Right cardiac atrium (tissue), 5 donors: ENCODE measurements around the gene CD226. TPM values are rescaled to one million over a fixed set of nuclear protein-coding genes. Genes with fewer than 3 reads are reported as not detected.

Experiments used
- ATAC-seq, 2 donors: fragments of 200-7000 bp; cut with Tn5 transposase; one replicate each; pipeline versions ENCODE4 v1.8.0 to v1.9.1; 2020; ENCODE audit warnings: moderate library complexity in 2 of 2, mild to moderate bottlenecking in 1 of 2
- DNase-seq, 3 donors: peaks; one replicate each; pipeline ENCODE4 v3.0.0-alpha.2; 2020
- H3K27ac ChIP-seq: one replicate; pipeline ENCODE4 v1.5.1; 2013; ENCODE audit warnings: mild to moderate bottlenecking, low read length, control low read depth, moderate library complexity
- H3K27me3 ChIP-seq: one replicate; pipeline ENCODE4 v1.6.1; 2013; ENCODE audit not compliant: control insufficient read depth, insufficient read depth
- H3K4me1 ChIP-seq: one replicate; pipeline ENCODE4 v1.6.1; 2013; ENCODE audit warnings: low read length; ENCODE audit not compliant: control insufficient read depth, insufficient read depth
- H3K4me3 ChIP-seq: one replicate; pipeline ENCODE4 v1.5.1; 2013; ENCODE audit warnings: low read length, control low read depth
- H3K9me3 ChIP-seq: one replicate; pipeline ENCODE4 v1.6.1; 2013; ENCODE audit warnings: low read length; ENCODE audit not compliant: control insufficient read depth
- WGBS: extraction: QIAGEN DNeasy Blood & Tissue Kit; methylation state at CpG from one replicate; pipeline ENCODE4 v1.1.7; 2013; 5-methylcytosine and 5-hydroxymethylcytosine counted together
- intact Hi-C, 4 donors: fragments of 100-400 bp; cut with DNase I; formaldehyde crosslinking; loops; one replicate each; pipeline versions ENCODE4 v1.11.0 to v1.14.0; 2022 to 2023
- polyA plus RNA-seq: library from polyadenylated mRNA; stranded (reverse); fragments of 200-250 nt; gene quantifications from one replicate; pipeline ENCODE4 v1.2.3, GENCODE V29; 2013
- total RNA-seq, 4 donors: library from RNA; stranded (reverse); fragmentation: NEBNext Ultra II Directional; extraction: Animal tissue kit (Norgen Biotek cat#: 25700); gene quantifications; one replicate each; pipeline ENCODE4 v1.2.1, GENCODE V29; 2021
- donor health status: healthy with polysubstance abuse.
- donor health status: DM: no; HTN: yes; CAD: no.
- donor health status: DM: no; HTN: no; CAD: no.
- donor health status: DM: no; HTN: yes; CAD: no; lungs with severe emphysema.
- donor health status: DM: yes; HTN: yes; CAD: no.

The CD226 gene
- total and polyA plus RNA-seq, 5 donors: 0.11 to 1.8 (median 1.3) TPM

DNA sequence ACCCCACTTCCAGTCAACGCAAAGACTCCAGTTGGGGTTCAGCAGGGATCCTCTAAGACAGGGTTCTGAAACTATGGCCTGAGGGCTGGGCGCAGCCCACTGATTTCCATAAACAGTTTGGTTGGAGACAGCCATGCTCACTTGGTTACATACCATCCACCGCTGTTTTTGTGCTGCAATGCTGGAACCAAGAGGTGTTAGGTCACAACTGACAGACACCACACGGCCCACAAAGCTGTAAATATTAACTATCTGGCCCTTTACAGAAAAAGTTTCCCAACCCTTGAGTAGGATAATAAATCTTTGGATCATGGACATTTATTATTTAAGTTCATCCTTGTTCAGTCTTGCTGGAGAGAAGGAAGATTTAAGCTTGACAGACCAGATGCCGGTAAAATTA is 8.4 kb upstream of the CD226 start:
- Histone ChIP-seq H3K9me3 (no peaks in the 10 kb centered on the region), H3K4me3 (no peak overlapping the region), H3K4me1 (no peaks in the 10 kb centered on the region), H3K27ac (no peak overlapping the region), H3K27me3 (no peaks in the 10 kb centered on the region)
- ATAC-seq (no peak), DNase-seq (no peak)
- WGBS: 88% methylated on average over 5 of the region's 5 CpGs
- intact Hi-C loops: no loop called here

DNA sequence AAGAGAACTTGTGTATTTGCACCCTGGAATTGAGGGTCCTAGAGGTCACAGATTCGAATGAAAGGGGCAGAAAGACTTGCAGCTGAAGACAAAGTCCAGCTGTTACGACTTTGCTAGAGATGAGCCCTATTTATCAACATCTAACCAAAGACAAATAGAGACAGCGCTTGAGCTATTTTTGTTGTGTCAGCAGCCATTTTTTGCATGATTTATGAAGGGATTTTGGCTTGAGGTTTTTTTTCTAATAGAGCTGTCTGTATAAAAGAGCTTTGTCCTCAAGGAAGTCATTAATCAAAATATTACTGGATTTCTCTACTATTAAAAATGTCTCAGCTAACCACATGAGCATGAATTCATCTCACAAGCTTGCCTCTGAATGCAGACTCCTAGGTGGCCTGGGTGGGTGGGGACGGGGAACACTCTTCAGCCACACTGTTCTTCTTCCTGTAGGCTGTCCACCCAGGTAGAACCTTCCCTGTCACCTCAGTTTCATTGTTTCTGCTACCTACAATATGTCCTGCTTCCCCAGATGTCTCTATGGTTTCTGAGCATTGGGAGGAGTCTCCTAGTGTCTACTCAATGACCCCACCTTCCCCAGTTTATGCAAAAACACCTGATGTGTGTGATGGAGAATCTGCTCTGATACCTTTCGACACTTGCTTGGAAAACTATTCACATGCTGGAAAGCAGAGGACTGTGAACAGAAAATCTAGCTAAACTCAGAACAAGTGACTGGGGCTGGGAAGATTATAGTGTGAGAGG is 7.2 kb upstream of the CD226 start:
- no peak overlapping the region for H3K4me3 ChIP-seq
- no peaks in the 10 kb centered on the region for H3K9me3 ChIP-seq
- no peak overlapping the region for H3K27ac ChIP-seq
- no peak for ATAC-seq
- WGBS: 67% methylated on average over 5 of the region's 5 CpGs
- no peaks in the 10 kb centered on the region for H3K27me3 ChIP-seq
- DNase-seq: no peak
- intact Hi-C loops: no loop called here
- no peaks in the 10 kb centered on the region for H3K4me1 ChIP-seq

DNA sequence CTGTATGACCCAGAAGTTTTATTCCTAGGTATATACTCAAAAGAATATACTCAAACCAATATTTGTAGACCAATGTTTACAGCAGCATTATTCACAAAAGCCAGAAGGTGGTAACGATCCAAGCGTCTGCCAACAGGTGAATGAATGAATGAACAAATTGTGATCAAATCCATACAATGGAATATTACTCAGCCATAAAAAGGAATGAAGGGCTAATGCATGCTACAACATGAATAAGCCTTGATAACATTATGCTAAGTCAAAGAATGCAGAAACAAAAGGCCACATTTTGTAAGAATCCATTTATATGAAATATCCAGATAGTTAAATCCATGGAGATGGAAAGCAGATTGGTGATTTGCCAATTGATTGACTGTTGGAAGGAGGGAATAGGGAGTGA is 5.5 kb upstream of the CD226 start:
- Histone ChIP-seq H3K4me3 (no peak overlapping the region), H3K4me1 (no peaks in the 10 kb centered on the region), H3K27ac (no peak overlapping the region), H3K9me3 (no peaks in the 10 kb centered on the region), H3K27me3 (no peaks in the 10 kb centered on the region)
- no peak for ATAC-seq
- no peak for DNase-seq
- intact Hi-C loops: no loop called here
- 98% methylated on average over 2 of the region's 2 CpGs for WGBS

DNA sequence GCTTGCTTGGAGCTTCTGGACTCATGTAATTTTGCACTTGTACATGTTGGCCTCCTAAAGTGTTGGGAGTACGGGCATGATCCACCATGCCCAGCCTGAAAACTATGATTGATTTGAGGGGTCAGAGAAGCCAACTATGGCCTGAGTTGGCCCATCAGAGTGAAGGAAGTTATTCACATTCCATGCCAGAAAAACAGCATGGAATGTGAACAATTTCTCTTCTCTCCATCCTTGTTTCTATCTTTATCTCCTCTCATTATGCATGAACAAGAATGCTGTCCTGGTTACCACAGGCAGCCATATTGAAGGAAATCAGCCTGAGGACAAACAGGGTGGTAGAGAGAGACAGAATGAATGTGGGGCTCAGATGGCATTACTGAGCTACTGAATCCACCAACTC is 3.5 kb upstream of the CD226 start:
- no peaks in the 10 kb centered on the region for H3K27me3 ChIP-seq
- DNase-seq: no peak
- no peak overlapping the region for H3K4me3 ChIP-seq
- 74% methylated on average over 1 of the region's 1 CpG for WGBS
- no peak for ATAC-seq
- H3K9me3 ChIP-seq: no peaks in the 10 kb centered on the region
- no peak overlapping the region for H3K27ac ChIP-seq
- intact Hi-C loops: no loop called here
- no peaks in the 10 kb centered on the region for H3K4me1 ChIP-seq

DNA sequence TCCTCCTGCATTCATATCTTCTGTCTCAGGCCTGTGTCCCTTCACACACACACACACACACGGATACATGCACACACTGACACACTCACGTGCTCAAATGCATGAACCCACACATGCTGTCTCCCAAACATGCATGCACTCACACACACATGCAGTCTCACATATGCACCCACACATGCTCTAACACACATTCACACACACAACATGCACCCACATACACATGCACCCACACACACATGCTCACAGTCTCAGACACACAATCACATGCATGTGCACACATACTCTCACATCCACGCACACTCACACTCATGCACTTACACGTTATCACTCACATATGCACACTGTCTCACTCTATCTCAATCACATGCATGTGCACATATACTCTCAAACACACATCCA is 1.9 kb upstream of the CD226 start:
- Histone ChIP-seq H3K4me1 (no peaks in the 10 kb centered on the region), H3K27ac (no peak overlapping the region), H3K27me3 (no peaks in the 10 kb centered on the region), H3K4me3 (no peak overlapping the region), H3K9me3 (no peaks in the 10 kb centered on the region)
- intact Hi-C loops: no loop called here
- DNase-seq (no peak), ATAC-seq (no peak)
- 88% methylated on average over 4 of the region's 4 CpGs for WGBS

DNA sequence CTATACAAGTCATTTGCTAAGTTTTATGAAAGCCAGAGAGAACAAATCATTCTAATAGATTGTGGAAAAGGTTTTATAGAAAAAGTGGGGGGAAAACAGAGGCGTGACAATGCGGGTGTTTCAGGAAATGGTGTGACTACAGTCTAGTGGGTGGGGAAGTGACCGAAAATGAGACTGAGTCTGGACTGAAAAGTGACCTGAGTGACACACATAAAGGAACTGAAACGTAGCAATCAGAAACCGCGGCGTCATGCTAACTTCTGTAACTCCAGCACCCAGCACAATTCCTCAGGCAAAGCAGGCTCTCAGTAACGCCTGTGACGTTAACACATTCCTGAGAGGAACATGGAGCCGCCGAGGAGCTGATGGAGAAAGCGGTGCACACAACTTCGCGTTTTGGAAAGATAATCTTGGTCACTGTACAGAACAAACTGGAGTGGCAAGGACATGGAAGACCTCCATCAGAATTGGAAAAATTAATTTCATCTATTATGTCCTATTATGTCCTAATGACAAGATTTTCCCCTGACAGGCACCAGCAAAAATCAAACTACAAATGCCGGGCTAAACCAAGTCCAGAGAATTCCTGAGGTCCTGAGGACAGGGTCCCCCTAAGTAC is 1.4 kb upstream of the CD226 start:
- Histone ChIP-seq H3K4me3 (peak overlapping the region; percentile 24), H3K9me3 (no peaks in the 10 kb centered on the region), H3K27me3 (no peaks in the 10 kb centered on the region), H3K4me1 (no peaks in the 10 kb centered on the region), H3K27ac (no peak overlapping the region)
- peak; percentile 86 to 88 for ATAC-seq
- peak; percentile 48 to 80 (median 64) for DNase-seq
- intact Hi-C loops: no loop called here
- 32% methylated on average over 15 of the region's 15 CpGs for WGBS

DNA sequence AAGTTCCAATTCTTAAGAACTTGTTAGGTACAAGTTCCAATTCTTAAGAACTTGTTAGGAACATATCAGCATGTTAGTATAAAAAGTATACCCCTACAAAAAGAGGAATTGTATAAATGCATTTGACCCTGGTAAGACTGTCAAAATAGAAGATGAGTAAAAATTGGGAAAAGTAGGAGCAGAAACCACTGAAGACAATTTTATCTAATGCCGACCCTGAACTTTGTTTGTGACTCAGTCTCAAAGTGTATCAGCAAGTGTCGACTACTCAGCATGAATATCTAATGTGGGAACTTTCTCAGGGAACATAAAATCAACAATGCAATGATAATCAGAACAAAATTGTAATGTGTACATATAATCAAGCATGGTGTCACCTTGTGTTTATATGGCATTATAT is 583 bp upstream of the CD226 start:
- intact Hi-C loops: no loop called here

DNA sequence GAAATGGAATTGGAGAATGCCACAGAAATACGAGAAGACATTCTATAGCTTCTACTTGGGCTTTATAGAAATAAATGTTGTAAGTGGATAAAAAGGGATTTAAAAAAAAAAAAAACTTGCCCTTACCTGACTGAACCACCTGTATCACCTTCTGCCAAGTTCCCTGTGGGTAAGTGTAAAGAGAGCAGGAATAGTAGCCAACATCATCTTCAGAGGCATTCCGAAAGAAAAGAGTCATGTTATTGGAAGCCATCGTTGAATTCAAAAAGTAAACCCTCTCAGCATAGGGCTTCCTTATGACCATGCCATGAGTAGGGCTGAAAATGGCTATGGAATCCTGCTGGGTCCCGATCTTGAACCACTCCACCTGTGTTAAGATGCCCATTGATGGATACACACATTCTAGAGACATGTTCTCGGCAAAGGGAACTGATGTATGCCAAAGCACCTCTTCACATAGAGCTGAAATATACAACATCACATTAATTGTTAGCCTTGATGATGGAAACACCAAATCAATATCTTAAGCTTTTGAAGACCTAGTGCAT is 991 bp downstream of the CD226 start:
- ATAC-seq: no peak
- intact Hi-C loops: no loop called here

More for the DNA sequence above, 583 bp upstream of the CD226 start:
- ATAC-seq (no peak), DNase-seq (no peak)
- Histone ChIP-seq H3K4me1 (no peaks in the 10 kb centered on the region), H3K4me3 (no peak overlapping the region), H3K27ac (no peak overlapping the region), H3K27me3 (no peaks in the 10 kb centered on the region), H3K9me3 (no peaks in the 10 kb centered on the region)
- 66% methylated on average over 2 of the region's 2 CpGs for WGBS

DNA sequence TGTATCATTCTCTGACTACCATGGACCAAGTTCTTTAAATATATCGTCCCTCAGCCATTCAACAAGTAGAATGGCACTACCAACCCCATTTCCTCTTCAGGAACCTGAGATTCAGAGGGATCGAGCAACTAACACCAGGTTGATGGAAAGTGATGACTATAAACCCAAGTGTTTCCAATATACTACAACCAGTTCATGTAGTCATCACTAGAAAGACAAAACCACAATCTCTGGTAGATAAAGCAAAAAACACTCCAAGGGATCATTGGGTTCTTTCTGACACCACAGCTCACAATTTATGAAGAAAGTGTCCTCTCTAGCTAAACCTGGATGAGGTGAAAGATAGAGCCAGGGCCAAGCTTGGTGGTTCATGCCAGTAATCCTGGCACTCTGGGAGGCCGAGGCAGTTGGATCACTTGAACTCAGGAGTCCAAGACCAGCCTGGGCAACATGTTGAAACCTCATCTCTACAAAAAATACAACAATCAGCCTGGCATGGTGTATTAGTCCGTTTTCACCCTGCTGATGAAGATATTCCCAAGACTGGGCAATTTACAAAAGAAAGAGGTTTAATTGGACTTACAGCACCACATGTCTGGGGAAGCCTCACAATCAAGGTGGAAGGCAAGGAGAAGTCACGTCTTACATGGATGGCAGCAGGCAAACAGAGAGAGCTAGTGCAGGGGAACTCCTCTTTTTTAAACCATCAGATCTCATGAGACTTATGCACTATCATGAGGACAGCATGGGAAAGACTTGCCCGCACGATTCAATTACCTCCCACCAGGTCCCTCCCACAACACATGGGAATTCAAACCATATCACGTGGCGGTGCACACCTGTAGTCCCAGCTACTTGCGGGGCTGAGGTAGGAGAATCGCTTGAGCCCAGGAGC is 2.2 kb downstream of the CD226 start:
- no peak overlapping the region for H3K4me3 ChIP-seq
- intact Hi-C loops: no loop called here
- whole genome bisulfite sequencing: 95% methylated on average over 11 of the region's 11 CpGs
- no peaks in the 10 kb centered on the region for H3K9me3 ChIP-seq
- no peak overlapping the region for H3K27ac ChIP-seq
- H3K27me3 ChIP-seq: no peaks in the 10 kb centered on the region
- DNase-seq: no peak
- no peak for ATAC-seq
- H3K4me1 ChIP-seq: no peaks in the 10 kb centered on the region

More for the DNA sequence above, 991 bp downstream of the CD226 start:
- no peak for DNase-seq
- no peaks in the 10 kb centered on the region for H3K27me3 ChIP-seq
- no peak overlapping the region for H3K27ac ChIP-seq
- WGBS: 95% methylated on average over 5 of the region's 5 CpGs
- no peaks in the 10 kb centered on the region for H3K9me3 ChIP-seq
- no peak overlapping the region for H3K4me3 ChIP-seq
- H3K4me1 ChIP-seq: no peaks in the 10 kb centered on the region

DNA sequence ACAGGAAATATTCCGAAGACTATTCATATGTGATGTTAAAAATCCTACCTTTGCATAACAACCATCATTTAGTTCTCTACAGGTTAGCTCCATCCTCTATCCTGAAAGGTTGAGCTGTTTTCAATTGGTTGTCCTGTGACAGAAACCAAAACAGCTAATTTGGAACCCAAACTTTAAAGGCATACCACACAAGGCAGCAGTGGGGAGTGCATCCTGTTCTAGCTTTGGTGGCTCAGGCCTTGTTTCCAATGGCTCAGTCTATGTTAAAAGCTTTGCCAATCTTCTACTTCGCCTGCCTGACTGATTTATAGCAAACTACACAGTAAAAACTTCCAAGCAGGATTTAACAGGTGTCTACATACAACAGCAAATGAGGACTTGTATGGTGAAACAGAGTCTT is 3.2 kb downstream of the CD226 start:
- intact Hi-C loops: no loop called here
- no peak overlapping the region for H3K27ac ChIP-seq

DNA sequence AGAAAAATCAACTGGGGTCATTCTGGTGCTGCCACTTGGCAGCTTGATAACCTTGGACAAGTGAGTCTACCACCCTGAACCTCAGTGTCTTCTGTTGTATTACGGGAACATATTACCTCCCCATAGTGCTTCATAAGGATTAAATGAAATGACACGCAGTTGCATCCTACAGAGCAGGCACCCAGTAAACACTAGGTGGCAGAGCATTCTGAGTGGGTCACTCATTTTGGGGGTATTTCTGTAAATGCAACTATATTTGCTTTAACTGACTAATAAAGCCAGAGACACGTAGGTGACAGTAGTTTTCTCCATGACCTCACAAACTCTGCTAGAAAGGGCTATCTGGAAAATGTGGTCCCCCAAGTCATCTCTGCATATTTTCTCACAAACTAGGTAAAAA is 4.7 kb downstream of the CD226 start:
- Histone ChIP-seq H3K9me3 (no peaks in the 10 kb centered on the region), H3K27me3 (no peaks in the 10 kb centered on the region), H3K4me3 (no peak overlapping the region), H3K27ac (no peak overlapping the region), H3K4me1 (no peaks in the 10 kb centered on the region)
- no peak for ATAC-seq
- no peak for DNase-seq
- 95% methylated on average over 3 of the region's 3 CpGs for WGBS
- intact Hi-C loops: no loop called here

More for the DNA sequence above, 3.2 kb downstream of the CD226 start:
- ATAC-seq: no peak
- WGBS: 95% methylated on average over 2 of the region's 2 CpGs
- Histone ChIP-seq H3K27me3 (no peaks in the 10 kb centered on the region), H3K9me3 (no peaks in the 10 kb centered on the region), H3K4me1 (no peaks in the 10 kb centered on the region), H3K4me3 (no peak overlapping the region)
- DNase-seq: no peak
